Erythroblast (primary cell): ENCODE data around the gene GNPTG.

ENCODE experiments used
- GATA1 ChIP-seq: IDR thresholded peaks from 2 replicates; pipeline ENCODE4 v1.6.1; 2011; ENCODE audit warnings: low read depth, mild to moderate bottlenecking, control low read depth, low read length, moderate library complexity
- POLR2A ChIP-seq: IDR thresholded peaks from 2 replicates; pipeline ENCODE4 v1.6.1; 2011; ENCODE audit warnings: mild to moderate bottlenecking, low read length

- no peak for TF ChIP-seq POLR2A
- TF ChIP-seq GATA1, result no peak
These were observed 26.5 kb upstream of the GNPTG start for GRCh38 chr16:1325261-1325660.
